Epithelial cell of esophagus (primary cell): ENCODE results near the gene HSD17B12.

Experiments used
- DNase-seq: peaks from one replicate; pipeline ENCODE4 v3.0.0; 2010; ENCODE audit warnings: low read depth
- H3K4me3 ChIP-seq: 2 replicates; pipeline ENCODE4 v1.5.1; 2011; ENCODE audit warnings: mild to moderate bottlenecking, low read length, control low read depth
- CTCF ChIP-seq: IDR thresholded peaks from 2 replicates; pipeline ENCODE4 v1.5.1; 2011; ENCODE audit warnings: low read depth, mild to moderate bottlenecking, low read length, control low read depth, inconsistent platforms; ENCODE audit not compliant: insufficient read depth; ENCODE audit errors: missing control alignments

HSD17B12 gene

GRCh38 chr11:43837879-43838278 lies 157.3 kb downstream of the HSD17B12 start:
- no peak for TF ChIP-seq CTCF
- no peak for DNase-seq

GRCh38 chr11:43842021-43842420 lies 161.5 kb downstream of the HSD17B12 start:
- no peak overlapping the region for H3K4me3 ChIP-seq
- no peak for TF ChIP-seq CTCF
- DNase-seq: no peak

More at GRCh38 chr11:43837879-43838278, 157.3 kb downstream of the HSD17B12 start:
- no peak overlapping the region for H3K4me3 ChIP-seq

GRCh38 chr11:43845816-43846215 lies 165.3 kb downstream of the HSD17B12 start:
- H3K4me3 ChIP-seq: no peak overlapping the region
- TF ChIP-seq CTCF: no peak
- no peak for DNase-seq

GRCh38 chr11:43852057-43852636 lies 171.6 kb downstream of the HSD17B12 start:
- DNase-seq: peak; percentile 79
- no peak overlapping the region for H3K4me3 ChIP-seq
- peak; percentile 82 for TF ChIP-seq CTCF

- no peak for TF ChIP-seq CTCF
- H3K4me3 ChIP-seq: no peak overlapping the region
- DNase-seq: peak; percentile 59
Measured at GRCh38 chr11:43853781-43854180, 173.2 kb downstream of the HSD17B12 start.

- no peak overlapping the region for H3K4me3 ChIP-seq
- no peak for TF ChIP-seq CTCF
- no peak for DNase-seq
Measured at GRCh38 chr11:43856993-43857392, 176.5 kb downstream of the HSD17B12 start.

- H3K4me3 ChIP-seq: no peak overlapping the region
- DNase-seq: no peak
- no peak for TF ChIP-seq CTCF
Measured at GRCh38 chr11:43861141-43861540, 180.6 kb downstream of the HSD17B12 start.
